Brain microvascular endothelial cell (primary cell): Measurements from ENCODE around the gene OPN3.

Experiments
- DNase-seq: peaks from one replicate; pipeline ENCODE4 v3.0.0-alpha.2; 2020
- H3K27ac ChIP-seq: fragments of 250-450 bp; sonication (Bioruptor Pico); 2 replicates; pipeline ENCODE4 v1.5.1; 2020; ENCODE audit warnings: mild to moderate bottlenecking, moderate library complexity
- H3K27me3 ChIP-seq: fragments of 250-450 bp; sonication (Bioruptor Pico); replicated peaks from 2 replicates; pipeline ENCODE4 v1.5.1; 2020; ENCODE audit warnings: mild to moderate bottlenecking
- H3K36me3 ChIP-seq: fragments of 250-450 bp; sonication (Bioruptor Pico); replicated peaks from 2 replicates; pipeline ENCODE4 v1.5.1; 2020; ENCODE audit warnings: mild to moderate bottlenecking
- H3K4me3 ChIP-seq: 2 replicates; pipeline ENCODE4 v1.5.1; 2011; ENCODE audit warnings: low read depth, mild to moderate bottlenecking, control low read depth, low read length, moderate library complexity
- CTCF ChIP-seq: IDR thresholded peaks from 2 replicates; pipeline ENCODE4 v1.5.1; 2011; ENCODE audit warnings: low read depth, mild to moderate bottlenecking, moderate library complexity, low read length, control low read depth, inconsistent platforms; ENCODE audit errors: missing control alignments
- in situ Hi-C: cut with HindIII; loops from 2 replicates; pipeline ENCODE4 v1.10.0; 2017; ENCODE audit warnings: low sequenced_read_pairs, low pct_ligation_motif_present

The OPN3 gene

GRCh38 chr1:241560849-241561187 is 79.4 kb downstream of the OPN3 start:
- no peak for TF ChIP-seq CTCF
- in situ Hi-C loops, result no loop called here
- no peak overlapping the region for H3K4me3 ChIP-seq
- no peak for DNase-seq
- H3K27me3 ChIP-seq, result no peaks in the 10 kb centered on the region
- no peaks in the 10 kb centered on the region for H3K36me3 ChIP-seq
- H3K27ac ChIP-seq, result no peak overlapping the region

GRCh38 chr1:241560146-241560848 is 79.9 kb downstream of the OPN3 start:
- Histone ChIP-seq H3K36me3 (no peaks in the 10 kb centered on the region), H3K4me3 (no peak overlapping the region), H3K27me3 (no peaks in the 10 kb centered on the region), H3K27ac (no peak overlapping the region)
- TF ChIP-seq CTCF, result no peak
- no peak for DNase-seq
- in situ Hi-C loops, result no loop called here

GRCh38 chr1:241557551-241558193 is 82.5 kb downstream of the OPN3 start:
- no peak for DNase-seq
- in situ Hi-C loops, result no loop called here
- no peak for TF ChIP-seq CTCF

GRCh38 chr1:241557031-241557430 is 83.1 kb downstream of the OPN3 start:
- Histone ChIP-seq H3K27ac (no peak overlapping the region), H3K36me3 (no peaks in the 10 kb centered on the region), H3K4me3 (no peak overlapping the region), H3K27me3 (no peaks in the 10 kb centered on the region)
- no peak for DNase-seq
- in situ Hi-C loops, result no loop called here
- no peak for TF ChIP-seq CTCF

More at GRCh38 chr1:241557551-241558193, 82.5 kb downstream of the OPN3 start:
- H3K36me3 ChIP-seq, result no peaks in the 10 kb centered on the region
- H3K27ac ChIP-seq, result no peak overlapping the region
- no peak overlapping the region for H3K4me3 ChIP-seq
- H3K27me3 ChIP-seq, result no peaks in the 10 kb centered on the region

- no peak overlapping the region for H3K27ac ChIP-seq
- in situ Hi-C loops, result no loop called here
- DNase-seq, result no peak
- TF ChIP-seq CTCF, result no peak
- no peaks in the 10 kb centered on the region for H3K36me3 ChIP-seq
- H3K27me3 ChIP-seq, result no peaks in the 10 kb centered on the region
- H3K4me3 ChIP-seq, result no peak overlapping the region
Measured at GRCh38 chr1:241555526-241555925, 84.6 kb downstream of the OPN3 start.
